NOMO-1 treated with dmso at 0.1 percent for 144 hours (cell line): ENCODE data around the gene ARHGEF17.

ENCODE experiments used
- DNase-seq: peaks from one replicate; lab custom pipeline; 2025; ENCODE audit not compliant: unreplicated experiment; lab: John Stamatoyannopoulos, UW

Gene ARHGEF17

DNA sequence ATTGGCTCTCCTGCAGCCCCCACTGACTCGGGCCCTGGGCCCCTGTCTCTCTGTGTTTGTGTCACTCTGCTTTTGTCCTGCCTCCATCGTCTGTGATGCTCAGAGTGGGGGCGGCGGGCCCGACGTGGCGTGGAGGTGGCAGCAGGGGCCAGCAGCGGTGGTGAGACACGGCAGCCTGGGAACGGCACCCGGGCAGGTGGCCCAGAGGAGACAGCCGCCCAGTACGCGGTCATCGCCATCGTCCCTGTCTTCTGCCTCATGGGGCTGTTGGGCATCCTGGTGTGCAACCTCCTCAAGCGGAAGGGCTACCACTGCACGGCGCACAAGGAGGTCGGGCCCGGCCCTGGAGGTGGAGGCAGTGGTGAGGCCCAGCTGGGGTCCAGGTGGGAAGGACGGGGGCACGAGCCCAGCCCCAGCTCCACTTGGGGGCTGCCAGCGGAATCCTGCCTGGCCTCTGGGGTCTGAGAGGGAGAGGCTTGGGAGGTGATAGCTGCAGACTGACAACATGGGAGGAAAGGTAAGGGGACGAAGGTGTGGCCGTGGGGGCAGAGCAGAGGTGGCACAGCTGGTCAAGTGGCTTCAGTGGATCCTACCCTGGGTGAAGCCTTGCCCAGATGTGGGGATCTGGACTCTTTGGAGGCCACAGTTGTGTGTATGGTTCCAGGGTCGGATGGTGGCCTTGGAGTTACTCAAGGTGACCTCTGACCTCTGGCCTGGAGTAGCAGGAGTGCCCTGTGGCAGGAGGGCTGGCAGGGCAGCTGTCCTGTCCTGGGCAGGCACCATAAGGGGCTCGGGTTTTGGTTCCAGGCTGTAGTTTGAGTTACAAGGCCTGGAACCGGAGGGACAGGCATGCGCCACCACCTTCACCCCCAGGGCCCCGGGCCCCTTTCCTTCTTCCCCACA is 84.3 kb downstream of the ARHGEF17 start:
- no peak for DNase-seq

DNA sequence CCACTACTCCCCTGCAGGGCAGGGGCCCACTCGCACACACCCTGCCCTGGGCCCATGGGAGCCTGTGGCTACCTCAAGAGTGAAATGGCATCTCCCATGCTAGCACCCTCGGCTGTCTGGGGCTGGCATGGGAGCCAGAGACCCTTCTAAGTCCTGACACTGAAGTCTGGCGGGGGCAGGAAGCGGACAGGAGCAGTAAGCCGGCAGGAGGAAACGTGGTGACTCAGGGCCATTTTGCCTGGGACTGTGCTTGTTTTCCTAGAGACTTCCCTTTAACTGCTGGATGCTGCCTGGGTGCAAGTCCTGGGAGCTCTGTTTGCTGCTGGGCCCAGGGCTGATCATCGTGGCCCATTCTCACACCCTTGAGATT is 84.9 kb downstream of the ARHGEF17 start:
- DNase-seq: no peak

GRCh38 chr11:73393479-73394415 is 85.7 kb downstream of the ARHGEF17 start:
- no peak for DNase-seq

- no peak for DNase-seq
Observed at GRCh38 chr11:73394416-73395296, 86.6 kb downstream of the ARHGEF17 start.

DNA sequence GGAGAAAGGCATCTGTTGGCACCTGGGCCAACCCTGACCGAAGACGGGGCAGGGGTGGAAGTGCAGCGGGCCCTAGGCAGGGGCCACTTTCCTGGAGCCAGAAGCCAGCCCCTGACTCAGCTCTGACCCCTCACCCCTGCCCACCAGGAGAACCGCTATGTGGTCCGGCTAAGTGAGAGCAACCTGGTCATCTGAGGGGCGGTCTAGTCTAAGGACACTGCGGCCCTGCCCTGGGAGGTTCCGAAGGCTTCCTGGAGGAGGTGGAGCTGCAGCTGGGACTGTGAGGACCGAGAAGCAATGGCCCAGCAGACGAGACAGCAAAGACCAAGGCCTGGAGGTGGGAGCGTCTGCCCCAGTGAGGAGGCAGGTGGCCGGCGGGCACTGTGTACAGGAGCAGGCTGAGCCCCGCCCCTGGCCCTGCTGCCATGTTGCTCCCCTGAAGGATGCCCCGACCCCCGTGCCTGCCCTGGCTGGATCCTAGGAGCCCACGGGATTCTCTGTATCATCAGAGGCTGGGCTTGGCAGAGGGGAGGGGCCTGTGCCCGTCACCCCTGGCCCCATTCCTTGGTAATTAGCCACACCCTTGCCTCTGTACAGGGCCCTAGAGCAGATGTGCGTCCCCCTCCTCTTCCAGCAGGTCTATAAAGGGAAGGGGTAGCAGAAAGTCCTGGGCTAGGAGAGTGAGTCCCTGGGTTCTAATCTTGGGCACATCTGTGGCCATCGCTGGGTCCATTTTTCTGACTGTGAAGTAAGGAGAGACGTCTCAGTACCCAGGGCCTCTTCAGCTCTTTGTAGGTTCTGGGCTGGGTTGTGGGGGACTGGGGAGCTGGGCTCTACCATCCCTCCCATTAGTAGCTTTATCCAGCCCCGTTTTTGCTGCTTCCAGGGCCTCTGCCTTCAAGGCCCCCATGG is 87.5 kb downstream of the ARHGEF17 start:
- DNase-seq: no peak

DNA sequence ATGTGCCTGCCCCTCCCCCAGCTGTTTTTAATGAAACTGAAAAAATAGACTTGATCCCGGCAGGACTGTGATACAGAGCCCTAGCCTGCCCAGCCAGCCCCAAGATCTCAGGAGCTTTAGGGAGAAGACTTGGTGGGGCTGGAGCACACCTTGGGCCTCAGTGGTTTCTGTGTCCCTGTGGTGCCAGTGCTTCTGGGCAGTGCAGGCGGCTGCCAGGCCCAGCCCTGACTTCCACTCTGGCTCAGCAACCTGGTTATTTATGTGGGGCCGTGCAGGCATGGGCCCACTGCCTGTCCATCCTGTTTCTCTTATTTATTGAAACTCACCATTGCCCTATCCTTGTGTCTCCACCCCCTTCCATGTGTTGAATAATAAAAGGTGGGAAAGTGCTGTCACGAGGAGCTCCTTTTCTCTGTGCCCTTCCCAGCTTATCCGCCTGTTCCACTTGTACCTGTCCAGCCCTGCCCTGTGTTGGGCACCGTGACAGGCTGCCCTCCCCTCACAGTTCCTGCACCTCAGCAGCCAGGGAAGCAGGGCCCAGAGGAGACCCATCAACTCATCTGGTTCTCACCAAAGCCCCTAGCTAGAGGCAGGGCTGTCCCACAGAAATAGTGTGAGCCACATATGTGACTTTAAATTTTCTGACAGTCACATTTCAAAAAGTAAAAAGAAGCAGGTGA is 88.3 kb downstream of the ARHGEF17 start:
- DNase-seq: no peak

DNA sequence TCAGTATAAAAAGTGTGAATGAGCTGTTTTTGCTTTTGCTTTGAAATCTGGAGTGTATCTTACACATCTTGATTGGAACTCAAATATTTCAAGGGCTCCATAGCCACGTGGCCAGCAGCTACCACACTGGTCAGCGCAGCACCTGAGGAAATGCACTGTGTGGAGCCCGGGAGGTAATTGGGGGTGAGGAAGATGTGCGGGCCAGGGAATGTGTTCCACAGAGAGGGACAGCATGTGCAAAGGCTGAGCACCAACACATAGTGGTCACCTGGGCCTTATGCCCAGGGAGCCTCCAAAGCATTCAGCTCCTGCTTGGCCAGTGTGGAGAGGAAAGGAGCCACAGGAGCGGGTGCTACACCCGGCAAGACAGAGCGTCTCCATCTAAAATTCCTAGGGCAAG is 88.9 kb downstream of the ARHGEF17 start:
- no peak for DNase-seq

GRCh38 chr11:73397468-73398131 is 89.5 kb downstream of the ARHGEF17 start:
- no peak for DNase-seq

GRCh38 chr11:73398132-73398526 is 90.1 kb downstream of the ARHGEF17 start:
- DNase-seq: no peak

DNA sequence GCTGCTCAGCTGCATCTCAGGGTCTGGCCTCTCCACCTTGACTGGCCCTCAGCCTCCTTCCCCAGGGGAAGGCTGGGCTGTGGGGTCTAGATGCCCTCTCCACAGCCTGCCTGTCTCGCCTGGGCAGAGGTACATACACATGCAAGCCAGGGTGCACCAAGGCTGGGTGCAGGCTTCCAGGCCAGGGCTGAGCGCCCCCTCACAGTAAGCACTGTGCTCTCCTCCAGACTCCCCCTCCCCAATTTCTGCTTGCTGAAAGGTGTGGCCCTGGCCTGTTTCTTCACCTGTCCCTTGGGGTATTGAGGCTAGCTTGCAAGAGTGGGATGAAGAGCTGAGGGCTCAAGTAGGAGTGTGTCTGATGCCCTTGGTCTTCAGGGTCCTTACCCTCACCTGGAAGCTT is 90.6 kb downstream of the ARHGEF17 start:
- no peak for DNase-seq

GRCh38 chr11:73399159-73399590 is 91.1 kb downstream of the ARHGEF17 start:
- DNase-seq: no peak

- no peak for DNase-seq
Observed at GRCh38 chr11:73399636-73400035, 91.6 kb downstream of the ARHGEF17 start.

GRCh38 chr11:73400293-73400692 is 92.2 kb downstream of the ARHGEF17 start:
- no peak for DNase-seq

GRCh38 chr11:73401217-73401923 is 93.3 kb downstream of the ARHGEF17 start:
- DNase-seq: no peak

- DNase-seq: no peak
Observed at GRCh38 chr11:73401924-73402833, 94.1 kb downstream of the ARHGEF17 start.

DNA sequence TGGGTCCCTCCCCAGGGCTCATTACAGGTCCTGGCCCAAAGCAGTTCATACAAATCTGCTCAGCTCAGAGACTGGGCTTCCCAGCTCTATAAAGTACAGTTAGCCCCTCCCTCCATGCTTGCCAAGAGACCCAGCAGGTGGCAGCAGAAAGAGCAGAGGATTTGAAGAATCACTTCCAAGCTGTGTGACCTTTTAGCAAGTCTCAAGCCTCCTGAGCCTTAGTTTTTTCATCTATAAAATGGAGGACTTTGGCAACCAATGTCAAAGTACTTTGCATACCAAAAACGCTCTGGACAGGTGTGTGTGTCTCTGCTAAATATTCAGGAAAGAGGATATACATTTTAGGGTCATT is 94.7 kb downstream of the ARHGEF17 start:
- no peak for DNase-seq

- DNase-seq: no peak
Observed at GRCh38 chr11:73403541-73403940, 95.5 kb downstream of the ARHGEF17 start.
